Hippocampal formation (tissue), 2 donors: Measurements from ENCODE around the gene PTPRC.

ENCODE experiments used
- DNase-seq, 2 donors: peaks; one replicate each; lab custom pipeline; 2025; lab: John Stamatoyannopoulos, UW

The PTPRC gene

DNA sequence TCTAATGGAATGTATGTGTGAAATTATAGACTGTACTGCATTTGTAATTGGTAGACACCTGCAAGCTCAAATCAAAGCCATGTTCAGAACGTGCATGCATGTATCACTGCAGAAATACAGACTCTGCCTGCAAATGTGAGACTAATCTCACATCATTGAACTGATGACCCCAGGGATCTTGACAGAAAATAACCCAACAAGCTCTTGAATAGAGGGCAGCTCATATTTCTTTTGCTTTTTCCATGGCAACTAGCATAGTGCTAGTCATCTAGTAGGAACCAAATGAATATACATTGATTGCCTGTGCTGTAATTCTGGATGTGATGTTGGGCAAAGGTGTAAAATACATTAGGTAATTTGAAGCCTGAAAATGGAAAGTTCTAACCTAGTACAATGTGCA, 62.4 kb downstream of the PTPRC start:
- no peak for DNase-seq

DNA sequence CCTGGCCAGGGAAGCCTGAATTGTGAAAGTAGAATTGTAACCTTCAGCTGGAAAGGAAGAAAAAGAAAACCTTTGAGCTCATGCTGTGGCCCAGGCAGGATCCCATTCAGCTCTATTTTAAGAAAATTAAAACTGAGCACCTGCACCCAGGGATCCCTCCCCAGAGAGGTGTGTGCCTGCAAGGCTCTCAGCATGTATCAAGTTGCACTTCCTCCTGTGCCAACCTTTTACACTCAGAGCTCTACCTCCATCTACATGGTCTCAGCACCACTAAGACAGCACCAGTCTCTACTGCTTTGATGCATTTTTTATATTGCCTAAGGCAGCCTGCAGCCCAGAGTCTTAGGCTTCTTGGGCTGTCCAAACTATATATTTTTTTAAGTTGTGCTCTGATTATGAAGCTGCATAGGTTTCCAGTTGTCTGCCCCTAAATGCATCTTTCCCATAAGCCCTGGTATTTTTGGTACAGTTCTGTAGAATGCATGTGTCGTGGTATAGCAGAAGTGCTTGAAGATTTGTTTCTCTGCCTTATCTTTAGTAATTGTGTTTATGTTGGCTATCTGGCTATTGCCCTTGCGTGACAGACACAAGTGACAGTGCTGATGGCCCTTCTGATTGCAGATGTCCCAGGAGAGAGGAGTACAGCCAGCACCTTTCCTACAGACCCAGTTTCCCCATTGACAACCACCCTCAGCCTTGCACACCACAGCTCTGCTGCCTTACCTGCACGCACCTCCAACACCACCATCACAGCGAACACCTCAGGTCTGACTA, 63.1 kb downstream of the PTPRC start:
- no peak for DNase-seq

DNA sequence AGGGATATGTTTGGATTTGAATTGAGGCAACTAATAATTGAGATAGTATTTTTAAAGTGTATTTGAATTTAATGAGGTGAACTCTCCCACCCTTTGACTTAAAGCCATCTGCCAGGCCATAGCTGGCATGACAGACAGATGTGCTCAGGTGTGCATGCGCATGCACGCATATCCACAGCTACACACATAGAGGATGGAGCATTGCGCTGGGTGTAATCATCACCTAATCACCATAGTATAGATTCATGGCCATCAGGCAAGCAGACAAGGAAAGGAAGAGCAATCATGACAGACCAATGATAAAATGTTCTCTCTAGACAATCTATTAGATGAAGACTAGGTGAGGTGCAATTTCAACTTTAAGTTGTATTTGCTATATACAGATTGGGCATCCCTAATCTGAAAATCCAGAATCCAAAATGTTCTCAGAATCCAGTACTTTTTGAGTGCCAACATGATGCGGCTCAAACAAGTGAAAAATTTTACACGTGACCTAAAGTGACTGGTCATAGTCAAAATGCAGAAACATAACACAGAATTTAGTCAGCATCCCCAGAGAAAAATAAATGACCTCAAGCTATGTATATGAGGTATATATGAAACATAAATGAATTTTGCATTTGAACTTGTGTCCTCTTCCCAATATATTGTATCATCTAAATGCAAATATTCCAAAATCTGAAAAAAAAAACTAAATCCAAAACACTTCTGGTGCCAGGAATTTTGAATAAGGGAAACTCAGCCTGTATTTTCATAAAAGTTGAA, 70.1 kb downstream of the PTPRC start:
- DNase-seq, result no peak

DNA sequence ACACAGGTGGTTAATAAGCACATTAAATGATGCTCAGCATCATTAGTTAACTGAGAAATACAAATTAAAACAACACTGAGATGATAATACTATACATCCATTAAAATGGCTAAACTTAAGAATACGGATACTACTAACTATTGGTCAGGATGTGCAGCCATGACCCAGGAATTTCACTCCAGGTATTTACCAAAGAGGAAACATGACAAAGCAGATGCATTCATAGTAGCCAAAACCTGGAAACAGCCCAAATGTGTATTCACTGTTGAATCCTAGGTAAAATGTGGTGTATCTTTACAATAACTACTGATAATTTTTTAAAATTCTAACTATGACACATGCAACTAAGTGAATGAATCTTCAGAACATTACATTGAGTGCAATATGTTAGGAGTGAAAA, 73.0 kb downstream of the PTPRC start:
- DNase-seq, result no peak

DNA sequence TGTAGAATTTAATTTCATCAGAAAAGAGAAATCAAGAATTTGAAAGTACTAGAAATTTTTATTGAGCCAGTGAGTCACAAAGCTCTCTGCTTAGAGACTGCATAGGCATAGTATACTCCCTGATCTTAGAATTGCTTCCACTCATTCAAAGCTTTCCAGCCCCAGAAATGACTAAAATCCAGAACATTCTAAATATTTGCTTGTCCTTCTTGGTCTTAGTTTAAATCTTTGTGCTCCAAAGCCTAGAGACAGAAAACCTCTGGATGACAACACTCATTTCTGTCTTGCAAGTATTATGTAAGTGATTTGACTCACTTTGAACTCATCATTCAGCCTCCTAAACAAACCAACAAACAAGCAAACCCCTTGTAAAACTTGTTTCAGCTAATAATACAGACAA, 74.2 kb downstream of the PTPRC start:
- DNase-seq, result no peak

DNA sequence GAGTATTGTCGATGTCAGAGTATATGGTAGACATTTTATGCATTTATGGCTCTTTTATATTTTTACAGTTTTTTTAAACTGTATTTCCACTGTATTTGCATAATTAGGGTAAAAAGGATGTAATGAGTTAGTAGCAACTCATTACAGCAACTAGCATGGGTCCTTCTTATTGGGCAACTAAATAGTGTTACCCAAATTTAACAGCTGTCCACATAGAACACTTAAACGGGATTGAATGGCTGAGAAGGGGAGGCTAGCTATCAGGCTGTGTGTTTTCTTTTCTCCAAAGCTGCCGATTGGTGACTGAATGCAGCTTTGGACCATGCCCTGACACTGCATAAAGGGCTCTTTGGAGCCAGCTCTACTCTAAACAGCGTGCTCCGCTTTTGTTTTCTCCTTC, 75.4 kb downstream of the PTPRC start:
- DNase-seq, result no peak

DNA sequence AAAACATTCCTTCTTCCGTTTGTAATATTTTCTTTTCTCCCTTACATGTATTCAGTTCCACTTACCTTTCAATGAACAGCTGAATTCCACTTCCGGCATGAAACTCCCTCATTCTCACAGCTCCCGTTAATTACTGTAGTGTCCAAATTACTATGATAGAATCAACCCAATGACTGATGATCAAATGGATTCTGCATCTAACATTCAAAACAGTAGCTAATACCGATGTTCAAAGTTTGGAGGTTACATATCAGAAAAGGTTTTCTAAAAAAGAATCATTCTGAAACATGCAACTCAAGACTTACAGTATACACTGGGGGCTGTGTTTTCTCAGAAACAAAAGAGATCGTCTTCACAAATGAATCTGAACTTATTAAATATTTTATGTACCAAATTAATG, 77.2 kb downstream of the PTPRC start:
- no peak for DNase-seq

DNA sequence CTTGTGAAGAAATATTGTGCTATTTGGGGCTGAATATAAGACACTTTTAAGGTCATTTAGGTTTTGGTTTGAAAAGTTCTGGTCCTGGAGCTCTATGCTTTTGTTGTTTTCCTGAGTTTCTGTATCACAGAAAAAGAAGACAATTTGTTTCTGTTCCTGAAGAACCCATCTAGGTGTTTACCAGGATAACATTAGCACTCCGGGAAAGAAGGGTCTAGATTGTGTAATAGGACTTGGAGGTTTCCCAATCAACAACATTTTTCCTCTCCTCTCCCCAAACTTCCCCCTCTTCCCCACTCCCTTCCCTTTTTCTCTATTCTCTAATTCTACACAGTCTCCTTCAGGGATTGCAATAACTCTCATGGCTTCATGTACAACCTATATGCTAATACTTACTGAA, 78.7 kb downstream of the PTPRC start:
- no peak for DNase-seq

DNA sequence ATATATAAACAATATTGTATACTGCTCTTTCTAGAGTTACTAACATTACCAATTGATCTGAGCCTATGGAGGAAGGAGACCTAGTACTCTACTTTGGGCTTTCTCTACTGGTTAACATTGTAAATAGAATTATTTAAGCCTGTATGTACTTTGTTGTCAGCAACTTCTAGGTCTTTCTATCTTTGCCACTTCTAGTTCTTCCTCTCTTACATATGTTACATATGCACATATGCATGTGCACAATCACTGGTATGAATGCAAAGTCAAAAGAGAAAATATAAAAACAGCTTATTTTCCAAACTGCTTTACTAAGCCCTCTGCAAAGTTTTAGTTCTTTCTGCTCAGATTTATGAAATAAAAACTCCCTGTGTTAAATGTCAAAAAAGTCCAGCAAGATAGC, 84.3 kb downstream of the PTPRC start:
- DNase-seq, result no peak

DNA sequence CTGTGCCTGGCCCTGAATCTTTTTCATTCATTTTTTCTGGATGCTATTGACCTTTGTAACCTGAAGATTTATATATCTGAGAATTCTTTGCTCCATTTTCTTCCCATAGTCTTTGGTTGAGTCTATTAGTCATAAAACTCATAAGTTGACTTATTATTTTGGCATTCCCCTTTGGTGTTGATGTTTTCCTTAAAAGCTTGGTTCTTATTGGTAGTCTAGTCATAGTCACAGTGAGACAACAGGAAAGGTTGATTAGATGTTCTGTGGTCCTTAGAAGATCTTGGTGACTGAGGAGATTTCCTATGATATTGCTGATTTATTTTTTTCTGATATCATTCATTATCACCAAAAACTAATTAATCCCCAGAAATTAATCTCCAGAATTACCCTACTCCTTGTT, 86.2 kb downstream of the PTPRC start:
- DNase-seq, result no peak

DNA sequence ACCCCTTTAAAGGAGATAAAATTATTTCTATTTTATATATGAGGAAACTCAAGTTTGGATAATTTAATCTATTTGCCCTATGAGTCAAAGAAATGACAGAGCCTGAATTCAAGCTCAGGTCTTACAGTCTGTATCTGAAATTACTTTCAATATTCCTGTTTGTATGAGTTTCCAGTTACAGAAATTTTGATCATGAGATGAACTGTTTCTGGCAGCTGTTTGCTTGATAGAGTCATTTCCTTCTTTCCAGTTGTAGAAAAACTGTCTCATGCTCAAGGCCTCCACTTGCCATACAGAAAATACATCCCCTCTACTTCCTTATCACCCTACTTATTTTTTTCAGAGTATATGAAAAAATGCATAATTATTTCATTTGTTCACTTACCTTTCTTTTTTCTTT, 87.6 kb downstream of the PTPRC start:
- DNase-seq, result no peak

DNA sequence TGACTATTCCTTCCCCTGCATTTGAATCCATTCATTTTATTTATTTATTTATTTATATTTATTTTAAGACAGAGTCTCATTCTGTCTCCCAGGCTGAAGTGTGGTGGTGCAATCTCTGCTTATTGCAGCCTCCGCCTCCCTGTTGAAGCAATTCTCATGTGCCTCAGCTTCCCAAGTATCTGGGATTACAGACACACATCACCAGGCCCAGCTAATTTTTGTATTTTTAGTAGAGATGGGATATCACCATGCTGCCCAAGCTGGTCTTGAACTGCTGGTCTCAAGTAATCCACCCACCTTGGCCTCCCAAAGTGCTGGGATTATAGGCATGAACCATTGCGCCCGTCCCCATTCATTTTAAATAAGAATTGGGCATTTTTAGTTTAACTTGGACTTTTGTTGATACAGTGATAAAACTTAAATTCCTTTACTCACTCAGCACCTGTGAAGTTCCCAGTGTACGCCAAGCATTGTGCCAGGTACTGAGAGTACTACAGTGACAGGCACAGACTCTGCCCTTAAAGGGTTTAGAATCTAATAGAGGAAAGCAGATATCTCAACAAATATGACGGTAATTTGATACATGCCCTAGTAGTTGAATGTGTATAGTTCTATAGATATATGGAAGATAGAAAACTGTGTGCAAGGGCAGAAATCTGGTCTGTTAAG, 90.5 kb downstream of the PTPRC start:
- DNase-seq, result no peak

DNA sequence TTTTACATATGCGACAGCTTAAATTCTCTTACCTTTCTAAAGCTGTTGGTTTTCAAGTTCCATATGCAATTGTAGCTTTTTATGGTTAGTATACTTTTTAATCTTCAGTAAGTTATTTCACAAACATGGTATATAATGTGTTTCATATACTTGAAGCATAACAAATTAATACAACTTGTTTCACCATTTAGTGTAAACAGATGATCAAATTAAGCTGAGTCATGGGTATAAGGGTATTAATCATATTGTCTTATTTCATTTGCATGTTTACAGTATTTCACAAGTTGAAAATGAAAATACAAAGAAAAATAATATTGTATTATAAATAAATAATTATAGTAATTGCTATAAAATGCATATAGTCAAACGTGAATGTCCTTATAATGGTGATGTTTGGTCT, 92.1 kb downstream of the PTPRC start:
- DNase-seq, result no peak

DNA sequence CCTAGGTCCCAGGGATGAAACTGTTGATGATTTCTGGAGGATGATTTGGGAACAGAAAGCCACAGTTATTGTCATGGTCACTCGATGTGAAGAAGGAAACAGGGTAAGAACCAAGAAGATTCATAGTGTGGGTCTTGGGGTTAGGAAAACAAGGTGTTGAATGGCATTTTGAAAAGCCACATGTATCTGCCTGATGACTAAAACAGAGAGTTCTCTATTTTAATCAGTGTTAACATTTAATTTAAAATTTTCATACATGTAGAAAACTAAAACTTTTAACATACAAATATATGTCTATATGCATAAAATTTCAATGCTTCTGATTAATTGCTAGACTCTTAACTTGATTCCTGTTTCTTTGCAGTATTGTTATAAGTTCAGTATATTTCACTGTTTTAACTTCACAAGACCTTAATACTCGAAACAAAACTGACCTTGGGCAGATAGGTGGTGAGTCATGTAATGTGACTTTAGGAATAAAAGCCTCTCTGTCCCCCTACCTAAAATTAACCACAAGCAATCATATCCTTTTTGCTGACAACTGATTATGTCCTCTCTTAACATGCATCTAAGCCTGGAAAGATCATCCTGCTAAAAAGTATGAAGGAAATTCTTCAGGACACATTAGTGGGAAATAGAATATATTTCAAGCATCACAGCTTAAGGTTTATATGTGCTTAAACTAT, 95.6 kb downstream of the PTPRC start:
- no peak for DNase-seq

DNA sequence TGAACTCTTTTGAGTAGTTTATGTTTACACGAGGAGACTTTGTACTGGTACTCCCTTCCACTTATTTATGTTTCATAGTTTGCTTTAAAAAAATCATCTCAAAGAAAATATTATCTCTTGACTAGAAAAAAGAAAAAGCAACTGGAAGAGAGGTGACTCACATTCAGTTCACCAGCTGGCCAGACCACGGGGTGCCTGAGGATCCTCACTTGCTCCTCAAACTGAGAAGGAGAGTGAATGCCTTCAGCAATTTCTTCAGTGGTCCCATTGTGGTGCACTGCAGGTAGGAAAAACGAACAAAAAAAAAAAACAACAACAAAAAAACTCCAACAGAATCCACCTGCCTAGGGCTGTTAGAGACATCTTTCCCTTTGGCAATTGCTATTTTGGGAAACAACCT, 102.9 kb downstream of the PTPRC start:
- DNase-seq, result no peak

DNA sequence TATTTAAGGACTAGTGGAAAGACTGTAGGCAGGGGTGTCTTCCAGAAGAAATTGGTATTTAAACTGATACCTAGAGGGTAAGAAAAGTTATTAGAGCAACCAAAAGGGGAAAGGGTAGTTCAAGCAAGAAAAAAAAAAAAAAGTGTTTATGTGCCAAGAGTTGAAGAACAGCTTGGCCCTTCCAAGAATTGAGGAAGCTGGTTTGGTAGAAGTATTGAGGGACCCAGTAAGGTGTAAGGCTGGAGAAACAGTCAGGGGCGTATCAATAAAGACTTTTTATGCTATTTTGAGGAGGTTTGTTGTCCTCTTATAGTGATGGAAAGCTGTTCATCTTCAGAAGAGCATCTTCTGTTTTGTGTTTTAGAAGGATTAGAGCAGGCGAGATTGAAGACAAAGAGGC, 108.3 kb downstream of the PTPRC start:
- DNase-seq, result no peak

DNA sequence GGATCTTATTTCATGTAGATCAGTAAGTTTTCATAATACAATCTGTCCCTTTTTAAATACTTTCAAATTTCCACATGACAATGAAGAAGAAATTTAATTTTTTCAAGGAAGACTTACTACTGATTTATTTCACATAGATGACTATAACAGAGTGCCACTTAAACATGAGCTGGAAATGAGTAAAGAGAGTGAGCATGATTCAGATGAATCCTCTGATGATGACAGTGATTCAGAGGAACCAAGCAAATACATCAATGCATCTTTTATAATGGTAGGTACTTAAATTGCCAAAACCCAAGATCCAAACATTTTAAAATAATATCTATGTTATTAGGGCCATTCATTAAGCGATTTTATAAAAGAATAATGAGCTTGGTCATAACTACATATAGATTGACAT, 110.4 kb downstream of the PTPRC start:
- no peak for DNase-seq

DNA sequence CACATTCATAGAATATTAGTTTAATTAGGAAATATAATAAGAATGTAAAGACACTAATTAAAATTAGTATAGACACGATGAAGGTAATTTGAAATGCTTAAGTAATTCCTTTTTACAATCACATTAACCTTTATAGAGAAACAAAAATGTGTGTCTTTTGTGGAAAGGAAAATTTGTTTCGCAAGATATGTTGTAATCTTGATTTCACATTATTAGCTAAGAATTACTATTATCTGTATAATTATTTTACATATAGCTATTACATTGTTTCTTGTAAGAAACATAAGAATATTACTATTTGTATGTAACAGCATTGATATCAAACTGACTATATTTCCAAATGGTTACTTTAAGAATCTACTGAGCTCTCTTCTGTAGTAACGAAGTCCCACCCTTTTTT, 111.2 kb downstream of the PTPRC start:
- DNase-seq, result no peak

DNA sequence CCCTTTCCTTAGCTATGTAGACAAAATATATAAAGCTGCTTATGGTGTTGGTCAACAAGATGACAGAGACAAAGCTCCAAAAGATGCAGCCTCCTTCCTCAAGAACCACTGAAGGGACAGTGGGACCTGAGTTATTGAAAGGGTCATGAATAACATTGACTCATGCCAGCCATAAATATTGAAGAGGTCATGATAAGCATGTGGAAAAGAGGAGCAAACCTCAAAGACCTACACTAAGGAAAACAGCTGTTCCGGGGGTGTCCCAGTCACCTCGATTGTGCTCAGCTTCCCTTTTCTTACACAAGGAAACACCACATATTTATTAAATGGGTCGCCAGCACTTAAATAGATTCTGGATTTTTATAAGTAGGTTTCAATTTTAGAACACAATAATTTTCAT, 112.9 kb downstream of the PTPRC start:
- no peak for DNase-seq

DNA sequence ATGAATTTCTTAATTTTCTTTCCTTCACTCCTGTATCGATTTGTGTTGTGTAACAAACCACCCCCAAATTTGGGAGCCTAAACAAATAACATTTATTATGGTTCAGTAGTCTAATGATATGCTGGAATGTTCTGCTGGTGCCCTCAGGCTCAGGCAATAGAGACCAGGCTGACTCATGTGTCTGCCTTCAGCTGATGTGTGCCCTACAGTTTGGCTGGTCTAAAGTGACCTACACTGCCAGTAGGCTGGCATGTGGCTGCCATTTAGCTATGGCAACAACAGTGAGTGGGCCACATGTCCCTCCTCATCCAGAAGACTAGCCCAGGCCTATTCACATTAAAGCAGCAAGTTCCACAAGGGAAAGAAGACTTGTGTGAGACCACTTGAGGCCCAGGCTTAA, 115.8 kb downstream of the PTPRC start:
- DNase-seq, result no peak

DNA sequence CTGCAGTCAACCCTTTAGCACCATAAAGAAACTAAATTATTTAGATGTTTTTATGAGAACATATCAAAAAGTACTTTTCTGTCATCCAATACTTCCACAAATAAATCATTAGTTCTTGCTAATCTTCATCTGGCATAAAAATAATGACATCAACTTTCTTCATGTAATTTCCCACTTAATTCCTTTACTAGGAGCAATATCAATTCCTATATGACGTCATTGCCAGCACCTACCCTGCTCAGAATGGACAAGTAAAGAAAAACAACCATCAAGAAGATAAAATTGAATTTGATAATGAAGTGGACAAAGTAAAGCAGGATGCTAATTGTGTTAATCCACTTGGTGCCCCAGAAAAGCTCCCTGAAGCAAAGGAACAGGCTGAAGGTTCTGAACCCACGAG, 116.9 kb downstream of the PTPRC start:
- DNase-seq, result no peak

DNA sequence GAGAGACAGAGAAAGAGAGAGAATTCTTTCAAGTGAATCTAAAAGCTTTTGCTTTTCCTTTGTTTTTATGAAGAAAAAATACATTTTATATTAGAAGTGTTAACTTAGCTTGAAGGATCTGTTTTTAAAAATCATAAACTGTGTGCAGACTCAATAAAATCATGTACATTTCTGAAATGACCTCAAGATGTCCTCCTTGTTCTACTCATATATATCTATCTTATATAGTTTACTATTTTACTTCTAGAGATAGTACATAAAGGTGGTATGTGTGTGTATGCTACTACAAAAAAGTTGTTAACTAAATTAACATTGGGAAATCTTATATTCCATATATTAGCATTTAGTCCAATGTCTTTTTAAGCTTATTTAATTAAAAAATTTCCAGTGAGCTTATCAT, 117.6 kb downstream of the PTPRC start:
- DNase-seq, result peak in 1 of 2 donors; percentile 46
